ENCODE data around the gene RTF2.

DNA sequence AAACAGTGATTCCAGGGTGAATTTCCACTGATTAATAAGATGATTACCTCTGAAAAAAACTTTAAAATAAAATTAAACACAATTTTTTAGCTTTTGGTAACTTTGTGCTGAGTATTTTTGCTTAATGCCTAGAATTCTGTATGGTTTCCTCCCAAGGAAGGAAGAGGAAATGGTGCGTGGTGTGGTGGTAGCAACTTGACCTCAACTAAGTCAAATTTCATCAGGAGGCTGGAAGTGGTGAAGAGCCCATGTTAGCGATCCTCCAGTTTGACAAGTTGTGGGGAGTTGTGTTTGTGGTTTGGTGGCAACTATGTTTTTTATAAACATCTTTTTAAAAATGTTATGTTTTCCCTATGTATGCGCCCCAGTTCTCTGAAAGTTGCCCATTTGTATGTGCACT is 5.0 kb upstream of the RTF2 start:
- TF ChIP-seq, protein P1, sequence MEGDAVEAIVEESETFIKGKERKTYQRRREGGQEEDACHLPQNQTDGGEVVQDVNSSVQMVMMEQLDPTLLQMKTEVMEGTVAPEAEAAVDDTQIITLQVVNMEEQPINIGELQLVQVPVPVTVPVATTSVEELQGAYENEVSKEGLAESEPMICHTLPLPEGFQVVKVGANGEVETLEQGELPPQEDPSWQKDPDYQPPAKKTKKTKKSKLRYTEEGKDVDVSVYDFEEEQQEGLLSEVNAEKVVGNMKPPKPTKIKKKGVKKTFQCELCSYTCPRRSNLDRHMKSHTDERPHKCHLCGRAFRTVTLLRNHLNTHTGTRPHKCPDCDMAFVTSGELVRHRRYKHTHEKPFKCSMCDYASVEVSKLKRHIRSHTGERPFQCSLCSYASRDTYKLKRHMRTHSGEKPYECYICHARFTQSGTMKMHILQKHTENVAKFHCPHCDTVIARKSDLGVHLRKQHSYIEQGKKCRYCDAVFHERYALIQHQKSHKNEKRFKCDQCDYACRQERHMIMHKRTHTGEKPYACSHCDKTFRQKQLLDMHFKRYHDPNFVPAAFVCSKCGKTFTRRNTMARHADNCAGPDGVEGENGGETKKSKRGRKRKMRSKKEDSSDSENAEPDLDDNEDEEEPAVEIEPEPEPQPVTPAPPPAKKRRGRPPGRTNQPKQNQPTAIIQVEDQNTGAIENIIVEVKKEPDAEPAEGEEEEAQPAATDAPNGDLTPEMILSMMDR (IDR thresholded peaks at IDR 0.05), result no peak
- no peak for TF ChIP-seq POLR2A (IDR thresholded peaks at IDR 0.05)
